Progenitor cell of endocrine pancreas (in vitro differentiated cells): Measurements from ENCODE around the gene NONO. TPM values are rescaled to one million over a fixed set of nuclear protein-coding genes. Genes with fewer than 3 reads are reported as not detected.
"Not testable (repeated sequence)": the region's sequence is repeated elsewhere in the genome, so short reads cannot be mapped to it uniquely, and the experiment has no call there.

Experiments used
- DNase-seq: peaks from one replicate; pipeline ENCODE4 v3.0.0; 2021; ENCODE audit warnings: low spot score; ENCODE audit not compliant: unreplicated experiment
- H3K27ac Mint-ChIP-seq: 2 replicates; pipeline ENCODE4 v1.8.0; 2021; ENCODE audit warnings: mild to moderate bottlenecking, moderate library complexity, mixed read lengths
- H3K27me3 Mint-ChIP-seq: 2 replicates; pipeline ENCODE4 v1.8.0; 2021; ENCODE audit warnings: mixed read lengths
- H3K36me3 Mint-ChIP-seq: 2 replicates; pipeline ENCODE4 v1.8.0; 2022; ENCODE audit warnings: mixed read lengths; ENCODE audit not compliant: insufficient read depth
- H3K4me1 Mint-ChIP-seq: 2 replicates; pipeline ENCODE4 v1.8.0; 2021; ENCODE audit warnings: low read depth, mixed read lengths
- H3K4me3 Mint-ChIP-seq: 2 replicates; pipeline ENCODE4 v1.8.0; 2021; ENCODE audit warnings: low read depth, mild to moderate bottlenecking, moderate library complexity, mixed read lengths
- H3K9me3 Mint-ChIP-seq: 2 replicates; pipeline ENCODE4 v1.8.0; 2021; ENCODE audit warnings: low read depth, mixed read lengths
- CTCF ChIP-seq: fragments of 200-600 bp; sonication (generic); IDR thresholded peaks from one replicate; pipeline ENCODE4 v1.5.0; 2021; ENCODE audit warnings: antibody characterized with exemption, mild to moderate bottlenecking; ENCODE audit not compliant: unreplicated experiment
- total RNA-seq: library from RNA; stranded (reverse); gene quantifications from 2 replicates; pipeline ENCODE4 v1.2.1, GENCODE V29; 2021

Gene NONO
- total RNA-seq, 1 donor from 2014 or later: 795 TPM

GRCh38 chrX:71269801-71270395 lies 13.5 kb upstream of the NONO start:
- H3K4me3 Mint-ChIP-seq: no peak overlapping the region
- no peaks in the 10 kb centered on the region for H3K27me3 Mint-ChIP-seq
- H3K36me3 Mint-ChIP-seq: peaks cover 6% of the 10 kb centered on the region
- DNase-seq: no peak
- TF ChIP-seq CTCF: no peak
- no peak overlapping the region for H3K27ac Mint-ChIP-seq
- H3K4me1 Mint-ChIP-seq: peaks cover 2% of the 10 kb centered on the region
- H3K9me3 Mint-ChIP-seq: peaks cover 21% of the 10 kb centered on the region

- not testable (repeated sequence) for H3K27me3 Mint-ChIP-seq, H3K4me3 Mint-ChIP-seq, DNase-seq, H3K27ac Mint-ChIP-seq, H3K4me1 Mint-ChIP-seq, H3K36me3 Mint-ChIP-seq
- peaks cover 17% of the 10 kb centered on the region for H3K9me3 Mint-ChIP-seq
These were observed 11.1 kb upstream of the NONO start for GRCh38 chrX:71272313-71272712.

- H3K36me3 Mint-ChIP-seq, DNase-seq, H3K27me3 Mint-ChIP-seq, H3K27ac Mint-ChIP-seq, H3K4me1 Mint-ChIP-seq, H3K4me3 Mint-ChIP-seq: not testable (repeated sequence)
- peaks cover 18% of the 10 kb centered on the region for H3K9me3 Mint-ChIP-seq
These were observed 2.1 kb upstream of the NONO start for GRCh38 chrX:71281300-71281699.

- Mint-ChIP-seq H3K36me3 (peaks cover 8% of the 10 kb centered on the region), H3K27me3 (no peaks in the 10 kb centered on the region)
- no peak for DNase-seq
These were observed 677 bp upstream of the NONO start for GRCh38 chrX:71282514-71283402.

GRCh38 chrX:71285929-71286328 lies 2.5 kb downstream of the NONO start:
- peaks cover 12% of the 10 kb centered on the region for H3K36me3 Mint-ChIP-seq
- peak overlapping the region; percentile 98 for H3K4me3 Mint-ChIP-seq
- no peak for TF ChIP-seq CTCF
- H3K4me1 Mint-ChIP-seq: peaks cover 5% of the 10 kb centered on the region
- H3K27ac Mint-ChIP-seq: no peak overlapping the region
- no peaks in the 10 kb centered on the region for H3K27me3 Mint-ChIP-seq
- peaks cover 7% of the 10 kb centered on the region for H3K9me3 Mint-ChIP-seq
- no peak for DNase-seq

More at GRCh38 chrX:71282514-71283402, 677 bp upstream of the NONO start:
- Mint-ChIP-seq H3K27ac (peak overlapping the region; percentile 100), H3K4me1 (peaks cover 4% of the 10 kb centered on the region), H3K9me3 (peaks cover 18% of the 10 kb centered on the region), H3K4me3 (peak overlapping the region; percentile 98)
- TF ChIP-seq CTCF: no peak

- Mint-ChIP-seq H3K4me3 (no peak overlapping the region), H3K27ac (no peak overlapping the region)
These were observed 7.9 kb downstream of the NONO start for GRCh38 chrX:71291381-71291780.

More at GRCh38 chrX:71291381-71291780, 7.9 kb downstream of the NONO start:
- Mint-ChIP-seq H3K36me3 (peaks cover 25% of the 10 kb centered on the region), H3K9me3 (peaks cover 6% of the 10 kb centered on the region), H3K27me3 (no peaks in the 10 kb centered on the region), H3K4me1 (peaks cover 3% of the 10 kb centered on the region)
- no peak for TF ChIP-seq CTCF
- no peak for DNase-seq
